ENCODE data around the gene CDHR2. TPM values are rescaled to one million over a fixed set of nuclear protein-coding genes. Genes with fewer than 3 reads are reported as not detected.

CDHR2 gene
- total RNA-seq, 1 experiment from 2014 or later = not detected

GRCh38 chr5:176612855-176613254 lies 63.7 kb downstream of the CDHR2 start:
- H3K27me3 ChIP-seq = no peaks in the 10 kb centered on the region
- no peak for DNase-seq
- H3K9me3 ChIP-seq (replicated peaks) = no peaks in the 10 kb centered on the region
- no peak overlapping the region for H3K4me3 ChIP-seq
- peaks cover 17% of the 10 kb centered on the region for H3K4me1 ChIP-seq
- no peak overlapping the region for H3K27ac ChIP-seq
- no peaks in the 10 kb centered on the region for H3K36me3 ChIP-seq

GRCh38 chr5:176614805-176615478 lies 65.8 kb downstream of the CDHR2 start:
- no peak overlapping the region for H3K27ac ChIP-seq
- H3K4me1 ChIP-seq = peaks cover 17% of the 10 kb centered on the region
- DNase-seq = peak; percentile 66 to 75
- no peaks in the 10 kb centered on the region for H3K27me3 ChIP-seq
- no peaks in the 10 kb centered on the region for H3K36me3 ChIP-seq
- no peaks in the 10 kb centered on the region for H3K9me3 ChIP-seq (replicated peaks)
- no peak overlapping the region for H3K4me3 ChIP-seq

- Histone ChIP-seq H3K27ac (no peak overlapping the region), H3K27me3 (no peaks in the 10 kb centered on the region), H3K36me3 (no peaks in the 10 kb centered on the region), H3K4me1 (peaks cover 21% of the 10 kb centered on the region), H3K4me3 (no peak overlapping the region), H3K9me3 (replicated peaks) (no peaks in the 10 kb centered on the region)
- DNase-seq = no peak
Observed at GRCh38 chr5:176616511-176616910, 67.4 kb downstream of the CDHR2 start.

- no peak overlapping the region for H3K27ac ChIP-seq
- no peak overlapping the region for H3K4me3 ChIP-seq
- DNase-seq = no peak
- H3K36me3 ChIP-seq = no peaks in the 10 kb centered on the region
- no peaks in the 10 kb centered on the region; the same call in 1 of the 2 replicates for H3K27me3 ChIP-seq
- peaks cover 22% of the 10 kb centered on the region for H3K4me1 ChIP-seq
- H3K9me3 ChIP-seq (replicated peaks) = no peaks in the 10 kb centered on the region
Observed at GRCh38 chr5:176618783-176619182, 69.6 kb downstream of the CDHR2 start.

- DNase-seq = no peak
- Histone ChIP-seq H3K36me3 (no peaks in the 10 kb centered on the region), H3K27me3 (no peaks in the 10 kb centered on the region; the same call in 1 of the 2 replicates), H3K9me3 (replicated peaks) (no peaks in the 10 kb centered on the region), H3K27ac (no peak overlapping the region), H3K4me3 (no peak overlapping the region), H3K4me1 (peaks cover 20% of the 10 kb centered on the region)
Observed at GRCh38 chr5:176619203-176619568, 70.0 kb downstream of the CDHR2 start.

- peaks cover 1% of the 10 kb centered on the region; the same call in 1 of the 2 replicates for H3K27me3 ChIP-seq
- no peak for DNase-seq
- H3K9me3 ChIP-seq (replicated peaks) = no peaks in the 10 kb centered on the region
- H3K4me1 ChIP-seq = peaks cover 16% of the 10 kb centered on the region
- no peak overlapping the region for H3K4me3 ChIP-seq
- no peak overlapping the region for H3K27ac ChIP-seq
- H3K36me3 ChIP-seq = no peaks in the 10 kb centered on the region
Observed at GRCh38 chr5:176619569-176620332, 70.6 kb downstream of the CDHR2 start.

- H3K4me3 ChIP-seq = no peak overlapping the region
- peaks cover 12% of the 10 kb centered on the region for H3K4me1 ChIP-seq
- H3K27ac ChIP-seq = no peak overlapping the region
- peaks cover 8% of the 10 kb centered on the region; the same call in 1 of the 2 replicates for H3K27me3 ChIP-seq
- DNase-seq = no peak
- no peaks in the 10 kb centered on the region for H3K9me3 ChIP-seq (replicated peaks)
- H3K36me3 ChIP-seq = no peaks in the 10 kb centered on the region
Observed at GRCh38 chr5:176620333-176620981, 71.3 kb downstream of the CDHR2 start.

- Histone ChIP-seq H3K4me1 (peaks cover 8% of the 10 kb centered on the region; the same call in 1 of the 2 replicates), H3K36me3 (no peaks in the 10 kb centered on the region), H3K27me3 (peaks cover 20% of the 10 kb centered on the region), H3K9me3 (replicated peaks) (no peaks in the 10 kb centered on the region), H3K4me3 (no peak overlapping the region), H3K27ac (no peak overlapping the region)
- peak; percentile 63 for DNase-seq
Observed at GRCh38 chr5:176621661-176622079, 72.5 kb downstream of the CDHR2 start.

GRCh38 chr5:176624142-176624541 lies 75.0 kb downstream of the CDHR2 start:
- no peaks in the 10 kb centered on the region for H3K9me3 ChIP-seq (replicated peaks)
- no peak for DNase-seq
- H3K4me1 ChIP-seq = peaks cover 8% of the 10 kb centered on the region; the same call in 1 of the 2 replicates
- no peaks in the 10 kb centered on the region for H3K36me3 ChIP-seq
- no peak overlapping the region for H3K4me3 ChIP-seq
- H3K27ac ChIP-seq = no peak overlapping the region
- H3K27me3 ChIP-seq = peaks cover 33% of the 10 kb centered on the region

- Histone ChIP-seq H3K36me3 (no peaks in the 10 kb centered on the region), H3K4me3 (no peak overlapping the region), H3K27me3 (peaks cover 33% of the 10 kb centered on the region), H3K9me3 (replicated peaks) (no peaks in the 10 kb centered on the region), H3K27ac (no peak overlapping the region), H3K4me1 (peaks cover 8% of the 10 kb centered on the region; the same call in 1 of the 2 replicates)
- no peak for DNase-seq
Observed at GRCh38 chr5:176624938-176625337, 75.8 kb downstream of the CDHR2 start.

- H3K9me3 ChIP-seq (replicated peaks) = no peaks in the 10 kb centered on the region
- H3K27me3 ChIP-seq = peaks cover 33% of the 10 kb centered on the region
- no peak overlapping the region for H3K27ac ChIP-seq
- no peaks in the 10 kb centered on the region for H3K36me3 ChIP-seq
- H3K4me3 ChIP-seq = no peak overlapping the region
- no peak for DNase-seq
- H3K4me1 ChIP-seq = peaks cover 8% of the 10 kb centered on the region; the same call in 1 of the 2 replicates
Observed at GRCh38 chr5:176625512-176625911, 76.4 kb downstream of the CDHR2 start.

- H3K9me3 ChIP-seq (replicated peaks) = no peaks in the 10 kb centered on the region
- no peak overlapping the region for H3K27ac ChIP-seq
- H3K36me3 ChIP-seq = no peaks in the 10 kb centered on the region
- no peak overlapping the region for H3K4me3 ChIP-seq
- DNase-seq = no peak
- peaks cover 6% of the 10 kb centered on the region; the same call in 1 of the 2 replicates for H3K4me1 ChIP-seq
- peaks cover 33% of the 10 kb centered on the region for H3K27me3 ChIP-seq
Observed at GRCh38 chr5:176625966-176626875, 77.1 kb downstream of the CDHR2 start.

GRCh38 chr5:176626876-176627236 lies 77.7 kb downstream of the CDHR2 start:
- no peak overlapping the region for H3K4me3 ChIP-seq
- no peaks in the 10 kb centered on the region for H3K9me3 ChIP-seq (replicated peaks)
- H3K27me3 ChIP-seq = peaks cover 35% of the 10 kb centered on the region
- no peaks in the 10 kb centered on the region for H3K36me3 ChIP-seq
- H3K27ac ChIP-seq = no peak overlapping the region
- no peak for DNase-seq
- H3K4me1 ChIP-seq = no peaks in the 10 kb centered on the region; the same call in 1 of the 2 replicates

- Histone ChIP-seq H3K36me3 (no peaks in the 10 kb centered on the region), H3K4me1 (no peaks in the 10 kb centered on the region), H3K9me3 (replicated peaks) (no peaks in the 10 kb centered on the region), H3K4me3 (no peak overlapping the region), H3K27ac (no peak overlapping the region), H3K27me3 (peaks cover 42% of the 10 kb centered on the region)
- DNase-seq = no peak
Observed at GRCh38 chr5:176627582-176627981, 78.4 kb downstream of the CDHR2 start.
